NCI-H1092 (cell line): ENCODE data around the gene CCDC90B.
"Not testable (repeated sequence)": the region's sequence is repeated elsewhere in the genome, so short reads cannot be mapped to it uniquely, and the experiment has no call there.

Experiments used
- DNase-seq: peaks from one replicate; lab custom pipeline; 2025; lab: John Stamatoyannopoulos, UW

The CCDC90B gene

DNA sequence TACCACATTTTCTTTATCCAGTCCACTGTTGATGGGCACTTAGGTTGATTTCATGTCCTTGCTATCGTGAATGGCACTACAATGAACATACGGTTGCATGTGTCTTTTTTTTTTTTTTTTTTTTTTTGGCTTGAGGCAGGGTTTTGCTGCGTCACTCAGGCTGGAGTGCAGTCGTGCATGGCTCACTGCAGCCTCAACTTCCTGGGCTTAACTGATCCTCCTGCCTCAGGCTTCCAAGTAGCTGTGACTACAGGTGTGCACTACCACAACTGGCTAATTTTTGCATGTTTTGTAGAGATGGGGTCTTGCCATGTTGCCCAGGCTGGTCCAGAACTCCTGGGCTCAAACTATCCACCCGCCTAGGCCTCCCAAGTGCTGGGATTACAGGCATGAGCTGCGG lies 1.5 kb upstream of the CCDC90B start:
- no peak for DNase-seq

DNA sequence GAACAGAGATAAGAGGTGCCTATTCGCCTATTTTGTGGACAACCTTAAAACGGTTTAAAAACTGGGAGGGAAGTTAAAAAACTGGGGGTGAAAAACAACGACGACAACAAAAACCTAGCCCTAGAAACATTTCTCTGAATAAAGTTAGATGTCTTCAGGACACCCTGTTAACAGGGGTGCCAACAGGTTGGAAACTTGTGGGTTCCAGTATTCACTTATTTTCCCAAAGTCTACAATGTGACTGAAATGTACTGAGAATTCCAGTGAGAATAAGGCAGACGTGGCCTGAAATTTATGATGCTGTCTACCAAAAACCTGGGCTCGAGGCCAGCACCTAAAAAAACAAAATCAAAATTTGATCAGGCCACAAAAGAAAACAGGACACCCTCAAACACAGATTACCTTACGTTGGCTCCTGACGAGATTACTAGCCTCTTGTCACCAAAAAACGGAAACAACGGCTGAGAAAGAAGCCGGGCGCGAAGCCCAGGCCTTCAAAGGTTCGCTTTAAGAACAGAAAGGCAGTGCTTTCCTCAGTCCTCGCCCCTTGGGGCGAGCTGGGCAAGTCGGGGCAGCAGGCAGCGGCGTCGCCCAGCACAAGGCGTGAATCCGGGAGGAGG lies 906 bp downstream of the CCDC90B start:
- DNase-seq, result no peak

DNA sequence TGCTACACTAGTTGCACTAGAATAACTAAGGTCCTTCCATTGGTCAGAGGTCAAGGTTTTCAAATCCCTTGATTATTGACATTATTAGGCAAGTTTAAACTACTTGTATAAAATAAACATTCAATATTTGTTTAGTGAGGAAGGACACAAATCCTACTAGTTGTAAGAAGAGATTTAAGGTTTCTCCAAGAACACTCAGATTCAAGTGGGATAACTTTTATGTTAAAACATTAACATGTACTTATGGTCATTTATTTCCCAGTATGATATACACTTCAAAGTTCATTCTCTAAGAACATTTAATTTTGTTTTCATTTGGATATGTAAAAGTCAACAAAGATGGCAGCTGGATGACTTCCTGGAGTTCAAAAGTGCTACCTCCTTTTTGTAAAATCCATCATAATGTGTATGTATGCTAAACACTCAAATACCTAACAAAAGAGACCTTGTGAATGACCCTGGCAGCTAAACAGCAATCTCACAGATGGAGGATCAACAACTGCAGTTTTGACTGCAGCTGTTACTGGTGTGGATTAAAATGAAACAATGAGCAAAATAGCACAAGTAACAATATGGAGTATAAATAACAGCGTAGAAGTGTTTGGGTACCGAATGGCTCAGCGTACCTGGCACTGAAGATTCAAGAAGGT lies 1.5 kb downstream of the CCDC90B start:
- DNase-seq, result no peak

DNA sequence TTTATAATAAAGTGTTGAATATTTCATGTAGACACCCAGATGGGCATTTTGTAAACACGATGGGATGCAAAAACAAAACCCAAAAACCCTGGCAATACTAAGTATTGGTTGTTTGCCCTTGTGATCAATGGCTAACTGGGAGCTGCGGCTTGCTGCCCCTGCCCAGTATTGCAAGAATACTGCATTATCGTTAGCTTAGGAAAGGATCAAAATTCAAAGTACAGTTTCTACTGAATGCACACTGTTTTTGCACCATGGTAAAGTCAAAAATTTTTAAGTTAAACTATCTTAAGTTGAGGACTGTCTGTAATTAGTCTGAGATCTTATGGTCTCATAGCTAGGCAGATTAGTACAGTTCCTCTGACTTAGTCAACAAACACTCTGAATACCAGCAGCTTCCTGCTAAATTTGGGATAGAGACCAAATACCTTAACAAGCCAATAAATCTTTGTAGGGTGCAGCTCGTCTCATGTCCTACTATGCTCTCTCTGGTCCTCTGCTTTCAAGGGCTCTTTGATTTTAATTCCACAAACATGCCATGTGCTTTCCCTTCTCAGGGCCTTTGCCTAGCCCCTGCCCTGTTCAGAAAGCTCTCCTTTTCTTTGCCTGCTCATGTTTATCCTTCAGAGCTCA lies 4.0 kb downstream of the CCDC90B start:
- no peak for DNase-seq

DNA sequence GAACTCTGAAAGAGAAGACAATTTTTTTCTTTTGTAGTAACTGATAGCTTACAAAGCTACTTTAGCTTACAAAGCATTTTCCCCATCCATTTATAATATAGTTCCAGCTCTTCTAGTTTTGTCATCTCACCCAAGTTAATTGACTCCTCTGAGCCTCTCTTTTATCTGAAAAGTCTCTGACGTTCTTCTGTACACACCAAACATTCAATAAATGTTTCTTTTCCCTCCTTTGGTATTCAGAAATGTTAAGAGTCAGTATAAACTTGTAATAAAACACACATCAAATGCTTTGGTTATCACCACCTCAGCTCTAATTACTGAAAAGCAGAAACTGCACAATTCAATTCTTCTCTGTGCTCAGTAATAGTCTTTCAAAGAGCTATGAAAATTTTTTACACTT lies 5.9 kb downstream of the CCDC90B start:
- DNase-seq, result no peak

DNA sequence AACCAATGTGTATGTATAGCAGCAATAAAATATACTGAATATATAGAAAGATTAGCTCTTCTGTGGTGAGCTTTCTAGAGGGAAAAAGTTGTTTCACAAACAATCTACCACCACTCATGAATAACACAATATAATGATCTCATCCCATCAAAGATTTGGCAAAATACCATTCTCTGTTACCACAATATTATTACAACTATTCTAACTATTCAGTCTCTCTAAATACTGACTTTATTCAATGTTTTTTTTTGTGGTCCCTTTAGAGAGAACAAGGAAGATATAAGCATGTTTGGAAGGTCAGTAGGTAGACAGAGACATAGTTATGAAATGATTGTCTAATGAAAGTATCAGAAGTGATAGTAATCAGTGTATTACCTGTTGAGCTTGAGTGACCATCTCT lies 7.8 kb downstream of the CCDC90B start:
- no peak for DNase-seq

DNA sequence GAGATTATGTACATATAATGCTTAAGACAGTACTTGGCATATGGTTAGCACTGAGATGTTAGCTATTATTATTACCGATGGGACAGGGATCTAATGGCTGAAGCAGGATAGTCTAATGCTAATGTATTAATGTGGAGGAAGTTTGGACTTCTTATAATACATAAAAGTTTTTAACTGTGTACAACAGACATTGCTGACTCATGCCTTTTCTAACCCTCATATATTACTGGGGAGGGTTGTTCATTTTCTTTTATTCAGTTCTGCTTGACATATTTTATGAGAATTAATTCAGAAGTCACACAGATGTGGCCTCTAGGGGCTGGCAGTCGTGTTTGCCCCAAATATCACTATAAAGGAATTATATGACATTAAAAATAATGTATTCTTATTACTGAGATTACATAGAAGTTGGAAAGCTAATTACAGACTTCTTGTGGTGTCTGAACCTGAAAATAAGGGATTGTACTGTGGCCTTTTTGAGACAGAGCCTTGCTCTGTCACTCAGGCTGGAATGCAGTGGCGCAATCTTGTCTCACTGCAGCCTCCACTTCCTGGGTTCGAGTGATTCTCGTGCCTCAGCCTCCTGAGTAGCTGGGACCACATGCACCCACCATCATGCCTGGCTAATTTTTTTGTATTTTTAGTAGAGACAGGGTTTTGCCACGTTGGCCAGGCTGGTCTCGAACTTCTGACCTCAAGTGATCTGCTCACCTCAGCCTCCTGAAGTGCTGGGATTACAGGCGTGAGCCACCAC lies 10.1 kb downstream of the CCDC90B start:
- no peak for DNase-seq

DNA sequence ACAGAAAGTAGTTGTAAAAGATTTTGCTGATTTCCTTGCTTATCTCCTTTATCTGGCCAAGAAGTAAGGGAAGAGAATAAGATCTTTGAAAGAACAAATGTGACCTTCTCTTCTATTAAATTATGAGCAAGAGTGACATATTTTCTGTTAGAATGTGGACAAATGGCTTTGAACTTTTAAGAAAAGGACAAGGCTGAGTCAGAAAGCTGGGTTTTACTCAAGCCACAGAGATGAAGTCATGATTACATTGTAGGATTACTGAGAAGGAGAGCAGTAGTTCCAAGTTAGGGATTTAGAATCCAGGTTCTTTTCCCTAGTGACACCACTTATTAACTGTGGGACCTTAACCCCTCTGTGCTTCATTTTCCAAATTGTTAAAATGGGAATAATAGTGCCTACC lies 13.5 kb downstream of the CCDC90B start:
- DNase-seq, result no peak

DNA sequence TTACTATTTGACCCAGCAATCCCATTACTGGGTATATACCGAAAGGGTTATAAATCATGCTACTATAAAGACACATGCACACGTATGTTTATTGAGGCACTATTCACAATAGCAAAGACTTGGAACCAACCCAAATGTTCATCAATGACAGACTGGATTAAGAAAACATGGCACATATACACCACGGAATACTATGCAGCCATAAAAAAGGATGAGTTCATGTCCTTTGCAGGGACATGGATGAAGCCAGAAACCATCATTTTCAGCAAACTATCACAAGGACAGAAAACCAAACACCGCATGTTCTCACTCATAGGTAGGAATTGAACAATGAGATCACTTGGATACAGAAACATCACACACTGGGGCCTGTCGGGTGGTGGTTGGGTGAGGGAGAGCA lies 14.4 kb downstream of the CCDC90B start:
- DNase-seq, result not testable (repeated sequence)

DNA sequence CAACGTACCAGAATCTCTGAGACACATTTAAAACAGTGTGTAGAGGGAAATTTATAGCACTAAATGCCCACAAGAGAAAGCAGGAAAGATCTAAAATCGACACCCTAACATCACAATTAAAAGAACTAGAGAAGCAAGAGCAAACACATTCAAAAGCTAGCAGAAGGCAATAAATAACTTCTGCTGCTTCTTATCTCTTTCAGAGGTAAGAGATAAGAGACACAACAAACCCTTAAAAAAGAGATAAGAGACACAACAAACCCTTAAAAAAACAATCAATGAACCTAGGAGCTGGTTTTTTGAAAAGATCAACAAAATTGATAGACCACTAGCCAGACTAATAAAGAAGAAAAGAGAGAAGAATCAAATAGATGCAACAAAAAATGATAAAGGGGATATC lies 17.1 kb downstream of the CCDC90B start:
- DNase-seq, result not testable (repeated sequence)

DNA sequence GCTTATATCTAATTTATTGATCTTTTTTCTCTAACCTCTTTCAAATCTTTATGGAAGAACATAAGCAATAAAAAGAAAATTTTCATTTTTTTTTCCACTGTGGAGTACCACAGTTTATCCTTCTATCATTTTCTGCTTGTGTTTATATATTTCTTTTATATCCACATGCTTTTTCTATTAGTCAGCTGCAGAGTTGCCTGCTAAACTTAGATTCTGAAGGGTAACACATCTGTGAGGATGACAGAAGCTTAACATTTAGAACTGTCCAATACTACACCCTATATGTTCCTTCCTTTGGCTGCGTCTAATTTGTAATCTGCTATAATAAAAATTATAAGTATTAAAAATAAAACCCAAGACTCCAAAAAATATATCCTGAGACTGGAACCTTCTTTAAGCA lies 20.8 kb downstream of the CCDC90B start:
- no peak for DNase-seq

DNA sequence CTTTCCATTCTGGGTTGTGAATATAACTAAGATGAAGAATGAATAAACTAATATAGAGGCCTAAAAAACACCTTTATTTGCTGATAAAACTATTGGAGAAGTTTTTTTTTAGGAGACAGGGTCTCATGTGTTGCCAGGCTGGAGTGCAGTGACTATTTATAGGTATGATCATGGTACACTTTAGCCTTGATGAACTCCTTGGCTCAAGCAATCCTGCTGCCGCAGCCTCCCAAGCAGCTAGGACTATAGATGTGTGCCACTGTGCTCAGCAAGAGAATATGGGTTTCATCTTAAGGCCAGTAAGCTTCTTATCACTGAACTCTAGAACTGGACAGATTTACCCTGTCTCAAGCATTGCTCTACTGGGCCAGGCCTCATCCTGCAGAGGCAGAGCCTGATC lies 26.6 kb downstream of the CCDC90B start:
- DNase-seq, result no peak

DNA sequence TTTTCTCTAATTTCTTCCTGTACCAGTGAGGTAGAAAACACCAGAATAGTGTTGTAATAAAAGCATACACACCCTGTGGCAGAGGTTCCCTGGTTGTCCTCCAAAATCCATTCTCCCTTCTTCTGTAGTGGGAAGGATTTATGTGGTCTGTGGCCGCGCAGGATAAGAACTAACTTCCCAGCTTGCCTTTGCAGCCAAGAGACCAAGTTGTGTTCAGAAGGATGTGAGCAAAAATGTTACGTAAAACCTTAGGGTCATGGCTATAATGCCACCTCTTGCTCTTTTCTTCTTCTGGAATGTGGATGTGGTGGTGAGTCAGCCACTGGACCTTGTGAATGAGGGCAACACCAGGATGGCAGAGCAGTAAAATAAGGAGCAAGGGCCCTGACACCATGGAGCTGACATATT lies 28.4 kb downstream of the CCDC90B start:
- DNase-seq, result no peak

DNA sequence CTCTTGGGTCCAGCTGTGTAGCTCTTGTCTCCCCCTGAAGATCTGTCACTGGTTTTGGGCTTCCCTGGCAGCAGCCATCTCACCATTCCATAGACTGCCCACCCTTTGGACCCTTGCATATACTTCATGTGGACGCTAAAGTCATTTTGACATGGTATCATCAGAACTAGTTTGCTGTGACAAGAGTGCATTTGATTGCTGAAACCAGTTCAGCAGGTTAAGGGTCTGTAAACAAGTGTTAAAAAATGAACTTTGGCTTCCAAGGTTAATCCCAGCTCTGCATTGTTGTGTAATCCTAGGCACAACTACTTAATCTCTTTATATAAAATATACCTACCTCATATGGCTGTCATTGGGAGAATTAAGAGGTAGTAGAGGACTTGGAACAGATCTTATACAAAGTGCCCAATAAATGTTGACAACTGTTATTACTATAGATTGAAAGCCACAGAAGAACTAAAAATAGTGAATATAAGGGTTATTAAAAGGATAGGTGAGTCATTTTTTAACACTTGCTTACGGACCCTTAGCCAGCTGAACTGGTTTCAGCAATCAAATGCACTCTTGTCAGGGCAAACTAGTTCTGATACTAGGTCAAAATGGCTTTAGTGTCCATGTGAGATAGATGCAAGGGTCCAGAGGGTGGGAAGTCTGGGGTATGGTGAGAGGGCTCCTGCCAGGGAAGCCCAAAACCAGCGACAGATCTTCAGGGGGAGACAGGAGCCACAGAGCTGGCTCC lies 29.4 kb downstream of the CCDC90B start:
- DNase-seq, result no peak

DNA sequence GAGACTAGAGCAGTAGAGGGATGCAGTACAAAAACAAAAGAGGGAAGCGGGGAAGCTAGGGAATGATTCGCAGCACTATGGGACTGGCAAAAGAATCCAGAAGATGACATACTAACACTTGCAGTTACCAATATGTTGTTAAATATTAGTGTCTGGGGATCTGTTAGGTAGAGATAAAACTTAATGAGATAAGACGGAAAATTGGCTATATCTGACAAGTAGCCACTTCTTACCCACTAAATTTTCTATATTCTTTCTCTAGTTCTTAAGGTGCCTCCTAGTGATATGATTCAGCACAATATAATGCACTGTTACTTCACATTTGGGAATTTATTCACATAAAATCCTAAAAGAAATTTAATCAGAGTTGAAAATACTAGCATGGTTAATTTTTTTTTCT lies 30.8 kb downstream of the CCDC90B start:
- no peak for DNase-seq

DNA sequence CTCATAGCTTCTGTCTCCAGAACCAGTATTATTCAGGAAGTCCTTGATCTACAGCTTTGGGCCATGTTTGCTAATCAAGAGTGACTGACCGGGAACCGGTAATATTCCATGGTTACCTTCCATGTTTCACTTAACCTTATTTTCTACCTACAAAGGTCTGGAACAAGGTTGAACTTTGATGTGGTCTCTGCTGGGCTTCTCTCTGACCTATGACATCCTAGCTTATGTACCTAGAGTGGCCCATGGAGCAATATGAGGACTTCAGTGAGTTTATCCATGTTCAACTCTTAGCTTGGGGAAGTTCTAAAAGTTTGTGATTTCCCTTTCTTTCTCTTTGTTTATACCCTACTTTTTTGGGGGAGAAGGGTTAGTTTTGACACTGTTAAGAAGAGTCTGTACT lies 33.2 kb downstream of the CCDC90B start:
- DNase-seq, result no peak

DNA sequence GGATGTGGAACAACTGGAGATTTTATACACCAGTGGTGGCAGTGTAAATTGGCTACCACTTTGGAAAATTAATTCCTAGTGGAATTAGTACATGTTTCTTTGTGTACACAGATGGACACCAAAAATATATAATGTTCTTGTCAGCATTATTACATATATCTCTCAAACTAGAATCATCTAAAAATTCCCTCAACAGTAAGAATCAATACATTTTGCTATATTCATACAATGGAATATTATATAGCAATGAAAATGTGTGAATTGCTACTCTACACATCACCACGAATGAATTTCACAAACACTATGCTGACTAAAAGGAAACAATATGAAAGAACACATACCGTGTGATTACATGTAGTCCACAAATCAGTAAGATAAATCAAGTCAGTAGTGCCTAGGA lies 33.9 kb downstream of the CCDC90B start:
- DNase-seq, result no peak

DNA sequence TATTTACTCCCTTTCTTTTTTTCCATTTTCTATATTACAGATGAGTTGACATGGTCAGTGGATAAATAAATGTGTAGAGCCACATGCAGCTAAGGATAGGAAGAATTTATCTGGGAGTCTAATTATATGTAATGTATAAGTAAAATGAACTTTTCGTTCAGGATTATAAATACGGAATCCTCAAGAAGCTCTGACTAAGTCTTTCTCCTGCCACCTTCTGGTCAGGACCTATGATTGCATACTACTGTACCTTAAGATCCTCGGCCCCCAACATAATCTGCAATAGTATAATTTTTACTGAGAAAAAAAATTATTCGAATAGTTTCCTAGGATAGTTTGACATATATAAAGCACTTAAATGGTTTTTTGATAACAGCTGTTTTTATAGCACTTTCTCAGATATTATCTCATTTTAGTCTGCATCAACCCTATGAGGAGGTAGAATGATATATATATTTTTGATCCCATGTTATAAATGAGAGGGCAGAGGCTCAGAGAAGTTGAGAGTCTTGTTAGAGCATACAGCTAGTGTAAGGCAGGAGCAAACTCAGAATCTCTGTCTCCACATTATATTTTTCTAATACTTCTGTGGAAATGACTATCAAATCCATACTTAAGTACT lies 36.1 kb downstream of the CCDC90B start:
- DNase-seq, result no peak

DNA sequence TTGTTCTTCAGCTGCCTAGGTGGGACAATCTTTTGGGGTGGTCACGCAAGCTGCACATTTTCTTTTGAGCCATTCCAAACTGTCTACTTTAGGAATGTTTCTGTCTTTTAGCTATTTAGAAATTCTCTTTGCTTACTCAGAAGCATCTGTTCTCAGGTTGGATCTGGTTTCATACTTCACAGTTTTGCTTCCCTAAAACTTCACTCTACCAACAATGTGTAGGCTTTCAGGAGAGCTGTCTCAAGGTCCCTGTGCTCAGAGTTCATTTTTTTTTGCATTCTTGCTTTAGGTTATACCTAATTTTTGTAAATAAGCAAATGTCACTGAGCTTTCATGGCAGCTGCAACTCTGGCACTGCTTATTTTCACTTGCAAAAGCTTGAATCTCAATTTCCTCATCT lies 36.7 kb downstream of the CCDC90B start:
- DNase-seq, result no peak

DNA sequence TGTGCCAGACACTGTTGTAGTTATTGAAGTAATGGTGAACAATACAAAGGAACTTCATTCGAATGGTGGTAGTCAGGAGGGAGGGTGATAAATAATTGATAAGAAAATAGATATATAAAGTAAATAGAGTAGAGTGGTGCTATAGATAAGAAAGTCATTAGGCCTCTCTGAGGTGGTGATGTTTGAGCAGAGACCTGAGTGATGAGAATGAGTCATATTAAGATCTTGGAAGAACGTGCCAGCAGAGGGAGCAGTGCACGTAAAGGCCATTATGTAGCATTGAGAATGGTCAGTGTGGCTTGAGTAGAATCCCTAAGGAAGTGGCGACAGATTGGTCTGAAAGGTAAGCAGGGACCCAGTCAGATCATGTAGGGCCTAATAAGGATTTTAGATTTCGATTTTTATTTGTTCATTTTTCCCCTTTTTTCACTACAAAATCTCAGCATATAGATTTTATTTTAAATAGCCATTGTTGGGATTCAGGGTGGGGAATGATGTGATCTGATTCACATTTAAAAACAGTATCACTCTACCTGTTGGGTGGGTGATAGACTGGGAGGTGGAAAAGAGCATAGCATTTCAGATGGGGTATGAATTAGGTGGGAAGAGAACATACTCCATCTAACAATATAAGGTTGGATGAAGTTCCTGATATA lies 44.7 kb downstream of the CCDC90B start:
- no peak for DNase-seq

DNA sequence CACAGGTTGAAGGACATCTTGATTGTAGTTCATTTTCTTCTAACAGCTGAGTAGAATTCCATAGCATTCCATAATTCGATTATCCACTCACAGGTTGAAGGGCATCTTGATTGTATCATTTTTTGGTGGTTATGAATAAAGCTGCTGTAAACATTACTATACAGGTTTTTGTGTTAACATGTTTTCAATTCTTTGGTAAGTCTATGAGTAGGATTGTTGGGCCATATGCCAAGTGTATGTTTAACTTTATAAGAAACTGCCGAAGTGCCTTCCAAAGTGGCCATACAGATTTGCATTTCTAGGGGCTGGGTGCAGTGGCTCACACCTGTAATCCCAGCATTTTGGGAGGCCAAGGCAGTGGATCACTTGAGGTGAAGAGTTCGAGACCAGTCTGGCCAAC lies 48.1 kb downstream of the CCDC90B start:
- DNase-seq, result no peak
